ENCODE data around the gene SPINDOC.

SPINDOC gene

GRCh38 chr11:63834535-63835157 lies 21.4 kb downstream of the SPINDOC start:
- DNase-seq = no peak

GRCh38 chr11:63835158-63835545 lies 21.9 kb downstream of the SPINDOC start:
- DNase-seq = no peak

DNA sequence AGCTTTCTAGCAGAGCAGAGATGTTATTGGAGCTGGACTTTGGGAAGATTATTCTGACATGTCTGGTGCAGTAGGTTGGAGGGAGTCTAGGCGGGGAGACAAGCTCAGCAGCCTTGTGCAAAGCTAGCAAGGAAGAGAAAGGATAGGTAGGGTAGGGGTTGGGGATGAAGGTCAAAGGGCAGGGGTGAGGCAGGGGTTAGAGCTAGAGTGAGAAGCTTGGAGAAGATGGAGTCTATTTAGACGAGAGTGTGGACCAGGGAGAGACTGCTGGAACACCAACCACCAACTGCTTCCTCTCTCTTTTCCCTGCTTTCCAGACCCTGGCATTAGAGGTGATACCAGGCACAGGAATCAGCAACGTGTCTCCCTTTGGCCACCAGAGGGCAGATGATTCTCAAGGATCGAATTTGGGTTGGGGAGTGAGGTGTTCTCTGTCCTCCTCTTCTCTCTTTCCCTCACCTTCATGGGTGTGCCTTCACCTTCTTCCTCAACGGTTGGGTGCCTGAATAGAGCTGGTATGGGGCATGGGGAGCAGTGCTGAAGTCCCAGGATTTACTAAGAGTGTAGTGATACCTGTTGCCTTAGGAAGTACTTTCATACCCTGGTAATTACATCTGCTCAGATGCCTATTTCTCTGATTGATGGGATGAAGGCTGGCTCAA lies 23.9 kb downstream of the SPINDOC start:
- DNase-seq = peak; percentile 75

DNA sequence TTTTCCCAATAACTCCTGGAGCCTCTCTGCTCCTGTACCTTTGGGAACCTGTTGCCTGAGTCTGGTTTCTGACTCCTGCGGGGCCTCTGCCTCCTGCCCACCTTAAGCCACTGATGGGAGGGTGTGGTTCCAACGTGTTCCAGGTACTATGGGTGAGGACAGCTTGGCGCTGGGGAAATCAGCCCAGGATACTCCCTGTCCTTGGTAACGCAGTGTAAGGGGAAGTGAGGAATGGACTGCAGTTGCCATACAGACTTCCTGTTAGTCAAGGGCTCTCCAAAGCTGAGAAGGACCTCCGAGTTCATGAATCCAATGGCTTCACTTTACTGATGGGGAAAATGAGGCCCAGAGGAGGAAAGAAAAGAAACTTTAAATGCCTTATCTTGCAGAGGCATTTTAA lies 24.5 kb downstream of the SPINDOC start:
- DNase-seq = no peak

GRCh38 chr11:63838150-63838677 lies 25.0 kb downstream of the SPINDOC start:
- no peak for DNase-seq

DNA sequence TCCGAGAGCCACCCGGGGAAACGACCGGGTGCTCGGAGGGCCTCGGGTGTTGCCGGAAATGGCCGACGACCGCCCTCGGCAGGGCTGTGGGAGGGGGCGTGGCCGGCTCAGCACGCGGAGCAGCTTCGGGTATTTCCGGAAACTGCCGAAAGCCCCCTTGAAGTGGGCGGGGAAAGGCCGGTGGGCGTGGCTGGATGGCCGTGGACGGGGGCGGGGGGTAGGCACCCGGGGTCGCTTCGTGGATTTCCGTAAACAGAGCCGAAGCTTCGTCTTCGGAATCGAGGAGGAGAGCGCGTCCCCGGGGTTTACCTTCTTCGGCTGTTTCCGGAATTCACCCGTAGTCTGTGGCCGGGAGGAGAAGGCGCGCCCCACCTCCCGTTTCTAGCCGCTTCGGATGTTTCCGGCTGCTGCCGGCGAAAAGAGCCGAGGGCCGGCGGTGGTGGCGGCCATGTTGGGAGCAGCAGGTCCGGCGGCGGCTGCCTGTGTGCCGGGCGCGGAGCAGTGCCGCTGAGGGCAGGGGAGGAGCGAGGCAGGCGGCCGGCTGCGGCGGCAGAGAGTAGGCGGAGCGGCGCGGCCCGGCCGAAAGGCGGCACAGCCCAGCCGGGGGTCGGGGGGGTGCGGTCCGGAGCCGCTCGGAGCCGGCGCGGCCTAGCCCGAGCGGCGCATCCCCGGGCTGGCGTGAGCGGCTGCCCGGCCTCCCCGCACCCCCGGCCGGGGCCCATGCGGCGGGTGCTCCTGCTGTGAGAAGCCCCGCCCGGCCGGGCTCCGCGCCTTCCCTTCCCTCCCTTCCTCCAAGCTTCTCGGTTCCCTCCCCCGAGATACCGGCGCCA lies 25.6 kb downstream of the SPINDOC start, which contains the start of gene MARK2:
MARK2 (plus strand) TSS at position 433 of the 830 bp plus-strand sequence; CDS start at position 830, 397 bp downstream.
- peak; percentile 99 for DNase-seq

GRCh38 chr11:63839508-63840355 lies 26.5 kb downstream of the SPINDOC start:
- peak; percentile 37 for DNase-seq

- peak; percentile 13 for DNase-seq
Observed at GRCh38 chr11:63840356-63841060, 27.3 kb downstream of the SPINDOC start.

DNA sequence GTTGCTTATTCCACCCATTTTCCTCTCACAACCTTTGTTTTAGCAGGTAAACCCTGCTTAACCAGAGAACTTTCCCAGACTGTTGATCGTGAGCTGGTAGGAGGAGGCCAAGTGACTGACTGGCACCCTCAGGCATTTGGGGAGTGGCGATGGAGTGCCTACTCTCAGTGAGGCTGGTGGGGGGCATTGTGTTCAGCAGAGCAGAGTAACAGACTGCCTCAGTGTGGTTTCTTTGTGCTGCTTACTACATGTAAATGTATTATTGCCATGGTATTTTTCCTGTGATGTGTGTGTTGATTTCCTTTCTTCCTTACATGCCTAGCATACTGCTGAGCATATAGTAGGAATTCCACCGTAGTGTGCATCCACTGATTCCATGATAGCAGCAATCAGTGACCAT lies 28.3 kb downstream of the SPINDOC start:
- DNase-seq = peak; percentile 57

DNA sequence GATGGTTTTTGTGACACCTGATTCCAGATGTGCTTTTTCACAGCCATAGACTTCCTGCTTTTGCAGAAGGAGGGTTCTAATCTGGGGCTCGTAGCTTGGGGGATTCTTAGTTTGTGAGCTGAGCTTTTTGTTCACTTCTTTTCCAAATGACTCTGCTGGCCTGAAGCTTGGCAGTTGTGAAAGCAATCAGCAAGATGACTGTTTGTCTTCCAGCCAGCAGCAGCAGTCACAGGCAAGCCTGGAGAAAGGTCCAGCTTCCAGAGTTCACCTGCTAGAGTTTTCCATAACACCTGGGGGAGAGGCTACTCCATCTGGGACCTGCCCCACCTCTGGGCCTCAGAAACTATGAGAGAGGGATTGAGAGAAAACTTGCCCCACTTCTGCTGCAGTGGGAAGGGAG lies 29.8 kb downstream of the SPINDOC start:
- no peak for DNase-seq

GRCh38 chr11:63844836-63845235 lies 31.6 kb downstream of the SPINDOC start:
- DNase-seq = no peak

DNA sequence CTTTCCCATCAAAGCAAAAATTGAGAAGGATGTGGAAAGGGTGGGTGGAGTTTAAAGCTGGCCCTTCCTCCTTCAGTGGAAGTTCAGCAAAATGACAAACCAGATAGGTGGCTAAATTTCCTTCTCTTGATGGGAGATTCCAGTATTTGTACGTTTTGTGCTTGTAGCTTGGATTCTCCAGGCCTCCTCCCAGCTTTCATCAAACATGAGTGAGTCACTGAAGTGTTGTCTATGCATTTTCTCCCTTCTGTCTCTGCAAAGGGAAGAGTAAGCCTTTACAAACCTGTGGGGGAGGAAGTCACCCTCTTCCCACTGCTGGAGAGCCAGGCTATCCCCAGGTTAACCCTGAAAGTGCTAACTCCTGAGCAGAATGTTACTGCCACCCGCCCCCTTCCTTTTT lies 32.0 kb downstream of the SPINDOC start:
- peak; percentile 76 for DNase-seq

GRCh38 chr11:63845911-63846310 lies 32.7 kb downstream of the SPINDOC start:
- no peak for DNase-seq

DNA sequence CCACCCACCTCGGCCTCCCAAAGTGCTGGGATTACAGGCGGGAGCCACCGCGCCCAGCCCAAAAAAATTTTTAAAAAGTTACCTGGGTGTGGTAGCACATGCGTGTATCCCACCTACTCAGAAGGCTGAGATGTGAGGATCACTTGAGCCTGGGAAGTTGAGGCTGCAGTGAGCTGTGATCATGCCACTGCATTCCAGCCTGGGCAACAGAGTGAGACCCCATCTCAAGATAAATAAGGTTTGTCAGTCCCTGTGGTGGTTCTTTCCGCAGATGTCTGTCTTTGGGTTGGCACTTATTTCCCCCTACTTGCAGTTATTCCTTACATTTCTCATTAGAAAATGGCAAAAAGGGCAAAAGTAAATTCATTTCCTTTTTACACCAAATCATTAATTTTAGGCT lies 33.6 kb downstream of the SPINDOC start:
- DNase-seq = no peak

- no peak for DNase-seq
Observed at GRCh38 chr11:63847363-63847762, 34.1 kb downstream of the SPINDOC start.

- DNase-seq = no peak
Observed at GRCh38 chr11:63849691-63850090, 36.4 kb downstream of the SPINDOC start.

DNA sequence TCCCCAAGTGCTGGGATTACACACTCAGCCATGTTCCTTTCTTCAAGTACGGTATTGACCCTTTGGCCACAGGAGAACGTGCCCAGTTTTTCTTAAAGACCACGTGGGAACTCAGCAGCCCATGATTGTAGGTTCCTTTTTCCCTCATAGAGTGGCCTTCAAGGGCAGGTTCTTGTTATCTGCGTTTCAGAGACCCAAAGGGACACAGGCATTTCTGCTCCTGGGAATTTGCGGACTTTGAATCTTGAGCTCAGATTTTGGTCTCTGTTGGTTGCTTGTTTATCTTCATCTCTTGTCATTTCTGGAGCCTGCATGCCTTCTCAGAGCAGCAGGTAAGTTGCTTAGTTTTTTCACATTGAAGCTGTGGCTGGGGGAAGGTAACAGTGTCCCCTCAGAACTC lies 37.7 kb downstream of the SPINDOC start:
- DNase-seq = no peak

GRCh38 chr11:63851364-63851763 lies 38.1 kb downstream of the SPINDOC start:
- no peak for DNase-seq

DNA sequence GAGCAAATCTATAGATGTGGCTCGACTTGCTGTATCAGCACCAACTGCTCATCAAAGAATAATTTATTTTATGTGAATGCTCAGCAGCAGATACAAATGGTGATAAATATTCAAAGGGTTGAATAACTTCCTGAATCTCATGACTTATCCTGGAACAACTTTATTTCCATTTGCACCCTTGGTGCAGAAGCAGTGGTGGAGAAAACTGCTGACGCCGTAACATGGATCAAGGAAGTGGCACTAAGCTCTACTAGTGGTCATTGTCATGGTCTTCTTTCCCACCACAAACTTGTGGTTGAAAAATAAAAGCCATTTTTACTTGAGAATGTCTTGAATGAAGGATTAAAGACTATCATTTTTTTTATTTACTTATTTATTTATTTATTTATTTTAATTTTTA lies 40.2 kb downstream of the SPINDOC start:
- DNase-seq = no peak

GRCh38 chr11:63854696-63855095 lies 41.4 kb downstream of the SPINDOC start:
- DNase-seq = no peak

DNA sequence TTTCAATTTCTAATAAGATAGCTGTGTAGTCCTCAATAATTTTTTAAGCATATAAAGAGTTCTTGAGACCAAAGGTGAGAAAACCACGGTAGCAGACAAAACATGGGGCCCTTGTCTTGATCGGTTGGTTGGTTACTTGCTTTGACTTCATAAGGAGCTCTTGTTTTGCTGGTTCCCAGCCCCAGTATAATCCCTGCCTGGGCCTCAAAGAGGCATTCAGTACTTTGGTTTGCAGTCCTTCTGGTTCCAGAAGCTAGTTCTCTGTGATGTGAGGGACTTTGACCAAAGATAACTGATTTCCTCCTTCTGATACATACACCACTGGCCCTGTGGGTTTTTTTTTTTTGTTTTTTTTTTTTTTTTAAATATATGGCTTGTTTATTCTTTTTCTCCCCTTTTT lies 42.7 kb downstream of the SPINDOC start:
- no peak for DNase-seq
